Erythroblast (primary cell): ENCODE data around the gene ADCY3.

Experiments
- DNase-seq, 2 experiments: peaks; one replicate each; lab custom pipeline; 2025; lab: John Stamatoyannopoulos, UW
- GATA1 ChIP-seq: IDR thresholded peaks from 2 replicates; pipeline ENCODE4 v1.6.1; 2011; ENCODE audit warnings: low read depth, mild to moderate bottlenecking, control low read depth, low read length, moderate library complexity
- POLR2A ChIP-seq: IDR thresholded peaks from 2 replicates; pipeline ENCODE4 v1.6.1; 2011; ENCODE audit warnings: mild to moderate bottlenecking, low read length

ADCY3 gene

DNA sequence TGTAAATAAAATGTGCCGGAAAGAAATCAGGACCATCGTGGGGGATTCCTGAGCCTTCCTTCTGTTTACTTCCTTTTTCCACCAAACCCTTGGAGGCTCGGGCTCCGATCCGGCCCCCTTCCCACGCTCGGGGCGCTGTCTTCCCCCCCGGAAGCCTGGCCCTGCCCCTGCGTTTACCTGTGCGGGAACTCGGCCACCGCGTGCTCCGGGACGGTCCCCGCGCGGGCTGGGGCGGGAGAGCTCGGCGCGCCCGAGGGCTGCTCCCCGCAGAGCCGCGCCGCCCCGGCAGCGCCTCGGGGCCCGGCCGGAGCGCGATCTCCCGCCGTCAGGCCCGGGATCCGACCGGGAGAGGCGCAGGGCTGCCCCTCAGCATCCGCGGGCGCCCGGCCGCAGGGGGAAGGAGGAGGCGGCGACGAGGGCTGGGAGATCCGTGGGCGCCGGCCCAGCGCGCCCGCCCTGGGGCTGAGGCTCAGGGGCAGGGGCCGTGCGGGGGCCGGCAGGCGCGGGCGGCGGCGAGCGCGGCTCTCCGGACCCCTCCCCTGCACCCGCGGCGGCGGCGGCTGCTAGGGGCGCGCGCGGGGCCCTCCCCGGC is 435 bp downstream of the ADCY3 start:
- TF ChIP-seq GATA1 (no peak), POLR2A (no peak)
- no peak for DNase-seq

- DNase-seq: no peak
- no peak for TF ChIP-seq POLR2A
- TF ChIP-seq GATA1: no peak
Measured at GRCh38 chr2:24919037-24919505, 966 bp downstream of the ADCY3 start.

DNA sequence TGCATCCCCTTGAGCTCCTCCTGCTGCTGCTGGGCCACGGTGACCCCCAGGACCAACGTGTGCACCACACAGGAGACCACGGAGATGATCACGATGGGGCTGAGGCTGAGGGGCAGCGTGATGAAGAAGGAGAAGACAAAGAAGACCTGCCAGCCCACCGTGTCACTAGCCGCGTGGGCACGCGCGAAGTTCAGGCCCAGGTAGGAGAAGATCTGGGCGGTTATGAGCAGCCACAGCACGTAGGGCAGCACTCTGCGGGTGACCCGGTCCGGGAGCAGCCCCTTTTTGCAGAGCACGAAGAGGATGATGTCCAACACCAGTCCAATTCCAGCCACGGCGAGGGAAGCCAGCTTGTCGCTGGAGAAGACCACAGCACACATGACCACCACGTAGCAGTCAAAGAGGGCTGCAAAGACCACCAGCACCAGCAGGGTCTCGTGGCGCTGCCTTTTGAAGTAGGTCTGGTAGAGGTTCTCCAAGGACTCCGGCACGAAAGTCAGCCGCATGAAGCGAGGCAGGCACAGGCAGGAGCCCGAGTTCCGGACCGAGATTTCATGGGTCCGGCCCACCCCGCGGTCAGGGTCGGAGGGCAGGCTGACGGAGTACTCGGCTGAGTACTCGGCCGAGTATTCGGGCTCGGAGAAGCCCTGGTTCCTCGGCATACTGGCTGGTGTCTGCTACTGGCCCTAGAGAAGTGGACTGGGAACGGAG is 1.6 kb downstream of the ADCY3 start:
- DNase-seq: no peak
- no peak for TF ChIP-seq POLR2A

GRCh38 chr2:24917731-24918325 is 2.2 kb downstream of the ADCY3 start:
- TF ChIP-seq POLR2A (no peak), GATA1 (no peak)
- DNase-seq: no peak

GRCh38 chr2:24917086-24917485 is 3.0 kb downstream of the ADCY3 start:
- DNase-seq: no peak
- TF ChIP-seq GATA1: no peak
- TF ChIP-seq POLR2A: no peak

GRCh38 chr2:24915796-24916195 is 4.2 kb downstream of the ADCY3 start:
- TF ChIP-seq POLR2A (no peak), GATA1 (no peak)
- DNase-seq: no peak

DNA sequence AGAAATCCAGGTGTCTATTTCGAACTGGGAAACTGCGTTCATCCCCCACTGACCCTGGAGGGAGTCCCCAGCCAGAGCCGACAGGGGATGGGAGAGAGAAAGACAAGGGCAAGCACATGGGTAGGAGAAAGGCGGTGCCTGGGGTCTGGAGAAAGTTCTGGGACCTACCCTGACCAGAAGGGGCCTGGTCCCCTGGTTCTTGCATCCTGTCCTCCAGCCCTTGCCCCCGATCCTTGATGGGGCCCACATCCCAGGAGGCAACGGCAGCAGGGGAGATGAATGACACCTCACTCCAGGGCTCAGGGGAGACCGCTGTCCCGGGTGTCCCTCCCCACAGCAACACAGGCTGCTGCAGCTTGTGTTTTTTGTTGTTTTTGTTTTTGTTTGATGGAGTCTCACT is 4.9 kb downstream of the ADCY3 start:
- TF ChIP-seq POLR2A: no peak
- TF ChIP-seq GATA1: no peak
- DNase-seq: no peak

GRCh38 chr2:24914713-24915112 is 5.3 kb downstream of the ADCY3 start:
- no peak for DNase-seq
- TF ChIP-seq POLR2A (no peak), GATA1 (no peak)

DNA sequence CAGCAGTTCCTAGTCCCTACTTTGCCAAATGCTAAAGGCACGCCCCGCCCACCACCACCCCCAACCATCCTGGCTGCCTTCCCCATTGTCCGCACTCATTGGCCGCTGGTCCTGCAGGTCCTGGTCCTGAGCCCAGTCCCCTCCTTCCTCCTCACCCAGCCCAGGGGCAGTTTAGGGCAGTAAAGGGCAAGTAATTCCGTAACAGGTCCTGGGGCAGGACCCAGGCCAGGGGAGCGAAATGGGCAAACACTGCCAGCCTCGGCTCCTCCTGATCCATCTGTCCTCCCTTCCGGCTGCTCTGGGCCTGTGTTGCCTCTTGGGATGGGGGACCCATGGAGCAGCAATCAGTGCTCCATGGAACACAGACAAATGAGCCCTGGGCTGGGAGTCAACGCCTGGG is 6.1 kb downstream of the ADCY3 start:
- TF ChIP-seq POLR2A: no peak
- TF ChIP-seq GATA1: no peak
- no peak for DNase-seq

- no peak for DNase-seq
- TF ChIP-seq POLR2A: no peak
- TF ChIP-seq GATA1: no peak
Measured at GRCh38 chr2:24912986-24913385, 7.1 kb downstream of the ADCY3 start.

GRCh38 chr2:24912523-24912922 is 7.5 kb downstream of the ADCY3 start:
- DNase-seq: no peak
- TF ChIP-seq GATA1 (no peak), POLR2A (no peak)

- TF ChIP-seq POLR2A (no peak), GATA1 (no peak)
- DNase-seq: no peak
Measured at GRCh38 chr2:24910245-24910644, 9.8 kb downstream of the ADCY3 start.

DNA sequence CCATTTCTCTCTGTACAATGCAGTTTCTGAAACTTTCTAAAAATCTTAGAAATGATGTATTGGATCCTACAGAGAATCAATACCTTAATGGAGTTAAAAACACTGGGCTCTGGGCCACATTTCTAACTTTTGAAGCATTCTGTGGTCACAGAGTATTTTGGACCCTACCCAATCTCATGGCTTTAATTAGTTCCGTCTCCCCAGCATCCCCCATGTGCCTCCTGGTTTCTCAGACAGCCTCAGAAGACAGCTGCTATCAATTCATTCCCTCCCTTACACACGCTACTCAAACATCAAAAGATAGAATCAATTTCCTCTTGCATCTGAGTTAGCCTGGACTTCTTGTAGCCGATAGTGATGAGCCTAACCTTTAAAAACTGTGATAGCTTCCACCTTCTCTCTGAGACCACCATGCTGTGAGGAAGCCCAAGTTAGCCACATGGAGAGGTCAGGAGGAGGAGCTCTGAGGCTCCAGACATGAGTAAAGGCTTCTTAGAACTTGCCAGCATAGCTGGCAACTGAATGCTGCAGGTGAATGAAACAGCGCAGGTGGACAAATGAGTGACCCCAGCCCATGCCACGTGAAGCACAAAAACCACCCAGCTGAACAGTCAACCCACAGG is 10.4 kb downstream of the ADCY3 start:
- DNase-seq: no peak
- TF ChIP-seq POLR2A (no peak), GATA1 (no peak)

GRCh38 chr2:24908461-24908901 is 11.6 kb downstream of the ADCY3 start:
- no peak for DNase-seq
- TF ChIP-seq GATA1 (no peak), POLR2A (no peak)
